Liver (tissue), 9 donors: ENCODE data around the gene RASAL2. TPM values are rescaled to one million over a fixed set of nuclear protein-coding genes. Genes with fewer than 3 reads are reported as not detected.

Experiments used
- DNase-seq: peaks from one replicate; pipeline ENCODE4 v3.0.0-alpha.2; 2017; ENCODE audit warnings: low spot score
- H3K27ac ChIP-seq, 2 donors: one replicate each; pipeline ENCODE4 v1.7.0; 2013; ENCODE audit warnings: inconsistent platforms in 2 of 2, low read length in 2 of 2, control low read depth in 1 of 2, low read depth in 1 of 2, mild to moderate bottlenecking in 1 of 2
- H3K27me3 ChIP-seq, 4 donors: one replicate each; pipeline versions ENCODE4 v1.6.1 to v1.7.0; 2013; ENCODE audit warnings: low read length in 3 of 4, inconsistent platforms in 1 of 4, mild to moderate bottlenecking in 1 of 4, moderate library complexity in 1 of 4; ENCODE audit not compliant: control insufficient read depth in 4 of 4, insufficient read depth in 4 of 4
- H3K36me3 ChIP-seq, 4 donors: one replicate each; pipeline versions ENCODE4 v1.6.1 to v1.7.0; 2013; ENCODE audit warnings: low read length in 3 of 4, mild to moderate bottlenecking in 3 of 4, low read depth in 1 of 4, moderate library complexity in 1 of 4; ENCODE audit not compliant: control insufficient read depth in 4 of 4, insufficient read depth in 3 of 4
- H3K4me1 ChIP-seq, 4 donors: one replicate each; pipeline versions ENCODE4 v1.6.1 to v1.7.0; 2013; ENCODE audit warnings: low read length in 3 of 4, mild to moderate bottlenecking in 3 of 4, moderate library complexity in 1 of 4; ENCODE audit not compliant: control insufficient read depth in 4 of 4, insufficient read depth in 4 of 4
- H3K4me3 ChIP-seq, 3 donors: one replicate each; pipeline versions ENCODE4 v1.6.1 to v1.7.0; 2013; ENCODE audit warnings: low read length in 3 of 3, control low read depth in 1 of 3, low read depth in 1 of 3, mild to moderate bottlenecking in 1 of 3
- H3K9ac ChIP-seq, 2 donors: one replicate each; pipeline ENCODE4 v1.7.0; 2013; ENCODE audit warnings: low read length in 2 of 2, mild to moderate bottlenecking in 2 of 2, moderate library complexity in 2 of 2, control low read depth in 1 of 2, low read depth in 1 of 2
- H3K9me3 ChIP-seq, 4 donors: one replicate each; pipeline versions ENCODE4 v1.6.1 to v1.7.0; 2013; ENCODE audit warnings: low read length in 3 of 4; ENCODE audit not compliant: control insufficient read depth in 4 of 4
- ATF3 ChIP-seq: IDR thresholded peaks from 2 replicates; pipeline ENCODE4 v1.6.1; 2016; ENCODE audit warnings: antibody characterized with exemption
- CTCF ChIP-seq: fragments of 150-350 bp; IDR thresholded peaks from 2 replicates; pipeline ENCODE4 v1.5.1; 2017; ENCODE audit warnings: improper control_type of control experiment, low read depth, low read length; ENCODE audit not compliant: missing input control
- EGR1 ChIP-seq, 2 donors: IDR thresholded peaks; 2 replicates each; pipeline ENCODE4 v1.6.1; 2016 to 2018; ENCODE audit warnings: antibody characterized with exemption in 2 of 2, low read depth in 2 of 2
- FOXA1 ChIP-seq: IDR thresholded peaks from 2 replicates; pipeline ENCODE4 v1.6.1; 2016; ENCODE audit warnings: antibody characterized with exemption
- FOXA2 ChIP-seq: IDR thresholded peaks from 2 replicates; pipeline ENCODE4 v1.6.1; 2016; ENCODE audit warnings: antibody characterized with exemption
- GABPA ChIP-seq, 2 donors: IDR thresholded peaks in 1 of 2; conservative IDR thresholded peaks in 1 of 2; 2 replicates each; pipeline ENCODE4 v1.6.1; 2016; ENCODE audit warnings: antibody characterized with exemption in 2 of 2, mild to moderate bottlenecking in 1 of 2, moderate library complexity in 1 of 2
- HNF4A ChIP-seq, 2 donors: conservative IDR thresholded peaks; 2 replicates each; pipeline ENCODE4 v1.6.1; 2016; ENCODE audit warnings: antibody characterized with exemption in 2 of 2, mild to moderate bottlenecking in 2 of 2
- HNF4G ChIP-seq: IDR thresholded peaks from 2 replicates; pipeline ENCODE4 v1.6.1; 2016; ENCODE audit warnings: antibody characterized with exemption
- JUND ChIP-seq, 2 donors: IDR thresholded peaks; 2 replicates each; pipeline ENCODE4 v1.6.1; 2016; ENCODE audit warnings: antibody characterized with exemption in 2 of 2
- MAX ChIP-seq: IDR thresholded peaks from 2 replicates; pipeline ENCODE4 v1.6.1; 2016; ENCODE audit warnings: antibody characterized with exemption
- NR2F2 ChIP-seq: IDR thresholded peaks from 2 replicates; pipeline ENCODE4 v1.6.1; 2016; ENCODE audit warnings: antibody characterized with exemption
- RAD21 ChIP-seq, 2 donors: IDR thresholded peaks; 2 replicates each; pipeline ENCODE4 v1.6.1; 2016; ENCODE audit warnings: antibody characterized with exemption in 2 of 2, mild to moderate bottlenecking in 2 of 2
- REST ChIP-seq: IDR thresholded peaks from 2 replicates; pipeline ENCODE4 v1.6.1; 2016; ENCODE audit warnings: antibody characterized with exemption, mild to moderate bottlenecking
- RXRA ChIP-seq, 2 donors: IDR thresholded peaks; 2 replicates each; pipeline ENCODE4 v1.6.1; 2017 to 2018; ENCODE audit warnings: antibody characterized with exemption in 2 of 2, mild to moderate bottlenecking in 1 of 2
- SP1 ChIP-seq: IDR thresholded peaks from 2 replicates; pipeline ENCODE4 v1.6.1; 2018; ENCODE audit warnings: antibody characterized with exemption, mild to moderate bottlenecking
- TAF1 ChIP-seq: conservative IDR thresholded peaks from 2 replicates; pipeline ENCODE4 v1.6.1; 2016; ENCODE audit warnings: antibody characterized with exemption, mild to moderate bottlenecking
- YY1 ChIP-seq: IDR thresholded peaks from 2 replicates; pipeline ENCODE4 v1.6.1; 2016; ENCODE audit warnings: antibody characterized with exemption, mild to moderate bottlenecking
- ZBTB33 ChIP-seq: IDR thresholded peaks from 2 replicates; pipeline ENCODE4 v1.6.1; 2016; ENCODE audit warnings: antibody characterized with exemption
- WGBS: extraction: QIAGEN DNeasy Blood & Tissue Kit; methylation state at CpG from one replicate; pipeline ENCODE4 v1.1.7; 2013; 5-methylcytosine and 5-hydroxymethylcytosine counted together
- polyA plus RNA-seq, 2 donors: library from polyadenylated mRNA; stranded (reverse) in 1 of 2; unstranded in 1 of 2; fragments of 200-250 nt in 1 of 2; fragments of >200 nt in 1 of 2; fragmentation: Nextera tagmentation in 1 of 2; extraction: Ambion mirVana in 1 of 2; gene quantifications; one replicate each; pipeline versions ENCODE4 v1.2.1 to v1.2.3, GENCODE V29; 2013 to 2015
- total RNA-seq, 2 donors: library from RNA; depleted of rRNA; stranded (reverse); fragments of >200 nt; gene quantifications; one replicate each; pipeline ENCODE4 v1.2.3, GENCODE V29; 2014
- donor health status: healthy.
- donor health status: healthy.
- donor health status: healthy.
- donor health status: healthy.
- donor health status: healthy.

Gene RASAL2
- total and polyA plus RNA-seq, 4 donors = 1.8 to 8.1 (median 4.1) TPM

GRCh38 chr1:178137238-178137637, 43.3 kb downstream of the RASAL2 start:
- DNase-seq = no peak
- no peak overlapping the region for H3K27ac ChIP-seq
- TF ChIP-seq RAD21 (IDR thresholded peaks at IDR 0.05) (peak; percentile 28 to 38), EGR1 (IDR thresholded peaks at IDR 0.05; ENCODE audit: low read depth in 2 of 2) (no peak)
- H3K9me3 ChIP-seq = no peaks in the 10 kb centered on the region
- H3K4me3 ChIP-seq = no peak overlapping the region
- no peaks in the 10 kb centered on the region for H3K36me3 ChIP-seq
- no peaks in the 10 kb centered on the region for H3K4me1 ChIP-seq
- WGBS = 47% methylated on average over 2 of the region's 2 CpGs
- H3K27me3 ChIP-seq = no peaks in the 10 kb centered on the region
- no peak overlapping the region for H3K9ac ChIP-seq

GRCh38 chr1:178142806-178143205, 48.9 kb downstream of the RASAL2 start:
- 95% methylated on average over 4 of the region's 4 CpGs for WGBS
- Histone ChIP-seq H3K27me3 (no peaks in the 10 kb centered on the region), H3K9ac (no peak overlapping the region), H3K9me3 (no peaks in the 10 kb centered on the region), H3K4me3 (no peak overlapping the region), H3K27ac (no peak overlapping the region), H3K36me3 (no peaks in the 10 kb centered on the region), H3K4me1 (peaks cover 0 to 5% (median 0%) of the 10 kb centered on the region in 4 donors)
- DNase-seq = no peak
- TF ChIP-seq HNF4G (no peak), RAD21 (IDR thresholded peaks at IDR 0.05) (no peak), EGR1 (IDR thresholded peaks at IDR 0.05; ENCODE audit: low read depth in 2 of 2) (no peak), GABPA (IDR thresholded peaks at IDR 0.05 in 1 of 2, conservative IDR thresholded peaks at IDR 0.05 in 1 of 2) (no peak), ATF3 (no peak), CTCF (no peak), NR2F2 (no peak), JUND (IDR thresholded peaks at IDR 0.05) (no peak), HNF4A (conservative IDR thresholded peaks at IDR 0.05) (no peak), FOXA2 (no peak), REST (no peak), FOXA1 (no peak), MAX (no peak), YY1 (no peak), TAF1 (no peak), SP1 (no peak), RXRA (IDR thresholded peaks at IDR 0.05) (no peak), ZBTB33 (no peak)
